Colonic mucosa (tissue), 4 donors: ENCODE data around the gene PPP2R3A. TPM values are rescaled to one million over a fixed set of nuclear protein-coding genes. Genes with fewer than 3 reads are reported as not detected.

Experiments used
- DNase-seq: peaks from one replicate; pipeline ENCODE4 v3.0.0-alpha.2; 2020
- H3K27ac ChIP-seq: fragments of 200-600 bp; one replicate; pipeline ENCODE4 v1.8.0; 2021
- H3K27me3 ChIP-seq: fragments of 200-600 bp; one replicate; pipeline ENCODE4 v1.8.0; 2021
- H3K36me3 ChIP-seq: fragments of 200-600 bp; one replicate; pipeline ENCODE4 v1.8.0; 2021
- H3K4me1 ChIP-seq: fragments of 200-600 bp; one replicate; pipeline ENCODE4 v1.8.0; 2021; ENCODE audit warnings: mild to moderate bottlenecking
- H3K4me3 ChIP-seq: fragments of 200-600 bp; one replicate; pipeline ENCODE4 v1.8.0; 2021
- H3K9ac ChIP-seq, 2 donors: one replicate each; pipeline ENCODE4 v1.7.0; 2013; ENCODE audit warnings: control low read depth in 2 of 2, low read depth in 2 of 2, low read length in 2 of 2
- H3K9me3 ChIP-seq: fragments of 200-600 bp; one replicate; pipeline ENCODE4 v1.8.0; 2021
- CTCF ChIP-seq: fragments of 200-600 bp; IDR thresholded peaks from one replicate; pipeline ENCODE4 v1.8.0; 2022; ENCODE audit warnings: antibody characterized with exemption, mild to moderate bottlenecking
- intact Hi-C: fragments of 100-400 bp; cut with DNase I; formaldehyde crosslinking; loops from one replicate; pipeline ENCODE4 v1.14.1; 2022
- total RNA-seq, 2 donors: library from RNA; stranded (reverse); fragmentation: NEBNext Ultra II Directional in 1 of 2; extraction: Animal tissue kit (Norgen Biotek cat#: 25700) in 1 of 2; gene quantifications; one replicate each; pipeline ENCODE4 v1.2.1, GENCODE V29; 2021
- donor health status: healthy.
- donor health status: DM: no; HTN: no; CAD: no.
- donor health status: DM: no; HTN: no; CAD: no.

PPP2R3A gene
- total RNA-seq, 2 donors from 2014 or later = 10.9 to 22.0 TPM

- H3K4me3 ChIP-seq = no peak overlapping the region
- H3K4me1 ChIP-seq = no peaks in the 10 kb centered on the region
- H3K9me3 ChIP-seq = no peaks in the 10 kb centered on the region
- no peak for TF ChIP-seq CTCF
- DNase-seq = no peak
- H3K36me3 ChIP-seq = no peaks in the 10 kb centered on the region
- H3K27me3 ChIP-seq = no peaks in the 10 kb centered on the region
- H3K27ac ChIP-seq = no peak overlapping the region
- intact Hi-C loops = no loop called here
- H3K9ac ChIP-seq = no peak overlapping the region
These were observed 57.9 kb downstream of the PPP2R3A start for GRCh38 chr3:136023264-136023978.

GRCh38 chr3:136036306-136036705, 70.8 kb downstream of the PPP2R3A start:
- H3K36me3 ChIP-seq = no peaks in the 10 kb centered on the region
- DNase-seq = no peak
- no peak overlapping the region for H3K9ac ChIP-seq
- H3K4me3 ChIP-seq = no peak overlapping the region
- no peaks in the 10 kb centered on the region for H3K9me3 ChIP-seq
- no peak for TF ChIP-seq CTCF
- H3K27ac ChIP-seq = no peak overlapping the region
- intact Hi-C loops = no loop called here
- H3K4me1 ChIP-seq = no peaks in the 10 kb centered on the region
- no peaks in the 10 kb centered on the region for H3K27me3 ChIP-seq

DNA sequence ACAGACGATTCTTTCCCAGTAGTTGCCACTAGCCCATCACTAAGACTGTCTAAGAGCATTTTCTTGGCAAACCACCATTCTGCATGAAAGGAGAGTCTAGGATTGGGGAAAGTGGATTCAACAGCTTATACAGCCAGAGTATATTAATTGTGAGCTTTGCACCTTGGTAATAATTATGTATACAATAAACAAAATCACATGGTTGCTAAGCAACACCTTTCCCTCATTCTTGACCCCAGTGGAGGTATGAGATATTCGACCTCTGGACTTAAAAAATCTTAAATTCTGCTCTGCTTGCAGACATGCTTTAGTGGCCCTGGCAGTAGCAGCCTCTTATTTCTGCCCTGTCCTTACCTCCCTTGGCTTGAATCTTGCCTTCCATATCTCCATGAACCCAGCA, 73.1 kb downstream of the PPP2R3A start:
- no peak overlapping the region for H3K9ac ChIP-seq
- no peaks in the 10 kb centered on the region for H3K36me3 ChIP-seq
- DNase-seq = no peak
- intact Hi-C loops = no loop called here
- no peak overlapping the region for H3K27ac ChIP-seq
- no peaks in the 10 kb centered on the region for H3K4me1 ChIP-seq
- H3K4me3 ChIP-seq = no peak overlapping the region
- H3K9me3 ChIP-seq = no peaks in the 10 kb centered on the region
- TF ChIP-seq CTCF = no peak
- no peaks in the 10 kb centered on the region for H3K27me3 ChIP-seq

- no peak overlapping the region for H3K9ac ChIP-seq
- H3K4me3 ChIP-seq = no peak overlapping the region
- intact Hi-C loops = loop anchor here (2.0 kb wide), 1 partner anchor 124 kb away; no protein-coding TSS in a partner anchor
- no peak for TF ChIP-seq CTCF
- H3K9me3 ChIP-seq = no peaks in the 10 kb centered on the region
- H3K4me1 ChIP-seq = no peaks in the 10 kb centered on the region
- no peak for DNase-seq
- no peaks in the 10 kb centered on the region for H3K27me3 ChIP-seq
- H3K36me3 ChIP-seq = no peaks in the 10 kb centered on the region
- H3K27ac ChIP-seq = no peak overlapping the region
These were observed 77.2 kb downstream of the PPP2R3A start for GRCh38 chr3:136042608-136043221.

DNA sequence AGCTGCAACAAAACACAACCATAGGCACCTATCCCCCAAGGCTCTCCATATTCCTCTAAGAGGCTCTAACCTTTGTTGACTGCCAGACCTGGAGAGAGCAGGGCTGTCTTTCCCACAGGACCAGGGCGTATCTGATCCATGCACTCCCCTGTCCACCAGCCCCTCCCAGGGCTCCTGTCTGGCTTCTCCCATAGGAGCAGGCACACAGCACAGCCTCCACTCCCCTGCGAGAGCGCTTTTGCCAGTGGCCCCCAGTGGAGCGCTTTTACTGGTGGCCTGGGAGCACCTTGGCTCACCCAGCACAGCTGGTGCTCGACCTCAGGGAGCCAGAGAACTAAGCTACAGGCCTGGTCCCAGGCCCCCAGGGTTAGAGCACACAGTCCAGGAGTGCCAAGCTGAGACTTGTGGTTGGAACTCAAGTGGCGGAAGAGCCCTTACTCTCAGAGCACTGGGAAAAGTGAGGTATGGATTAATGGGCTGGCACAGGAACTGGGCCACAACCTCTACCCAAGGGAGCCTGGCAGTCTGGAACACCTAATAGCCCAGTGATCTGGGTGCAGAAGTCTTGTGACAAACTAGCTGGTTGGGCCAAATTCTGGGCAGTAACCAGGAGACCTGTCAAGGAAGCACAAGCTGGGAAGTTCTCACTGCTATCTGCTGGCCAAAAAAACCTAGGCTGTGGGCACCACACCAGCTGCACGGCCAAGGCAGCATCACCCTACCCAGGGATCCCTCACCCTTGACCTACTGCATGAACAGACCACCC, 79.6 kb downstream of the PPP2R3A start:
- no peak for TF ChIP-seq CTCF
- H3K4me1 ChIP-seq = no peaks in the 10 kb centered on the region
- no peaks in the 10 kb centered on the region for H3K27me3 ChIP-seq
- intact Hi-C loops = no loop called here
- no peaks in the 10 kb centered on the region for H3K9me3 ChIP-seq
- no peaks in the 10 kb centered on the region for H3K36me3 ChIP-seq
- H3K27ac ChIP-seq = no peak overlapping the region
- no peak overlapping the region for H3K9ac ChIP-seq
- H3K4me3 ChIP-seq = no peak overlapping the region
- DNase-seq = no peak
